HEK293 (cell line): ENCODE results near the gene PADI3.

Source experiments
- CTCF ChIA-PET: fragments of 350-600 bp; formaldehyde crosslinking; extraction: SDS; loops from one replicate; lab custom pipeline; 2021; ENCODE audit warnings: antibody characterized with exemption; lab: Yijun Ruan, JAX
- POLR2A ChIA-PET: fragments of 300-600 bp; formaldehyde crosslinking; extraction: SDS; loops from one replicate; lab custom pipeline; 2020; ENCODE audit warnings: antibody characterized with exemption, inconsistent platforms; lab: Yijun Ruan, JAX
- H3K27ac ChIP-seq: fragments of 200-500 bp; sonication (Bioruptor generic); 2 replicates; pipeline ENCODE4 v1.5.1; 2014; ENCODE audit warnings: low read depth, low read length, control low read depth, inconsistent platforms; ENCODE audit errors: extremely low read depth
- H3K36me3 ChIP-seq, 2 experiments: fragments of 200-500 bp in 1 of 2; sonication (Bioruptor generic) in 1 of 2; 1 replicate in 1 of 2; 2 replicates in 1 of 2; pipeline ENCODE4 v1.5.1; 2014 to 2017; ENCODE audit warnings: inconsistent platforms in 2 of 2, low read length in 2 of 2; ENCODE audit not compliant: control insufficient read depth in 2 of 2, insufficient read depth in 1 of 2
- H3K4me1 ChIP-seq: fragments of 200-500 bp; sonication (Bioruptor generic); 2 replicates; pipeline ENCODE4 v1.5.1; 2014; ENCODE audit warnings: mild to moderate bottlenecking, low read length, inconsistent platforms; ENCODE audit not compliant: control insufficient read depth, insufficient read depth
- H3K4me3 ChIP-seq: 2 replicates; pipeline ENCODE4 v1.5.1; 2011; ENCODE audit warnings: low read depth, mild to moderate bottlenecking, control low read depth, low read length, moderate library complexity
- H3K9me3 ChIP-seq: fragments of 200-500 bp; sonication (Bioruptor generic); 2 replicates; pipeline ENCODE4 v1.5.1; 2014; ENCODE audit warnings: low read depth, low read length, inconsistent platforms; ENCODE audit not compliant: control insufficient read depth, insufficient read depth
- EGR2 ChIP-seq: fragments of 450-650 bp; formaldehyde crosslinking; IDR thresholded peaks from 2 replicates; pipeline ENCODE4 v1.5.1; 2016; ENCODE audit warnings: low read depth, missing biosample characterization, missing genetic modification characterization
- GLI4 ChIP-seq: fragments of 450-650 bp; formaldehyde crosslinking; IDR thresholded peaks from 2 replicates; pipeline ENCODE4 v1.5.1; 2016; ENCODE audit warnings: missing biosample characterization, missing genetic modification characterization
- GLIS2 ChIP-seq: fragments of 450-650 bp; formaldehyde crosslinking; IDR thresholded peaks from 2 replicates; pipeline ENCODE4 v1.5.1; 2016; ENCODE audit warnings: missing biosample characterization, missing genetic modification characterization
- SCRT2 ChIP-seq: fragments of 450-650 bp; formaldehyde crosslinking; IDR thresholded peaks from 2 replicates; pipeline ENCODE4 v1.5.1; 2016; ENCODE audit warnings: missing biosample characterization, missing genetic modification characterization
- SP2 ChIP-seq: fragments of 450-650 bp; formaldehyde crosslinking; IDR thresholded peaks from 2 replicates; pipeline ENCODE4 v1.5.1; 2016; ENCODE audit warnings: missing biosample characterization, missing genetic modification characterization
- SP7 ChIP-seq: fragments of 450-650 bp; formaldehyde crosslinking; IDR thresholded peaks from 2 replicates; pipeline ENCODE4 v1.5.1; 2016; ENCODE audit warnings: missing biosample characterization, missing genetic modification characterization
- WT1 ChIP-seq: fragments of 450-650 bp; formaldehyde crosslinking; IDR thresholded peaks from 2 replicates; pipeline ENCODE4 v1.5.1; 2016; ENCODE audit warnings: missing biosample characterization, missing genetic modification characterization
- YY2 ChIP-seq: fragments of 450-650 bp; formaldehyde crosslinking; IDR thresholded peaks from 2 replicates; pipeline ENCODE4 v1.5.1; 2016; ENCODE audit warnings: missing biosample characterization, missing genetic modification characterization
- ZBTB17 ChIP-seq: fragments of 450-650 bp; formaldehyde crosslinking; IDR thresholded peaks from 2 replicates; pipeline ENCODE4 v1.5.1; 2016; ENCODE audit warnings: missing biosample characterization, missing genetic modification characterization
- ZFHX2 ChIP-seq: fragments of 450-650 bp; formaldehyde crosslinking; conservative IDR thresholded peaks from 2 replicates; pipeline ENCODE4 v1.5.1; 2016; ENCODE audit warnings: missing biosample characterization, missing genetic modification characterization
- ZNF341 ChIP-seq: fragments of 450-650 bp; formaldehyde crosslinking; IDR thresholded peaks from 2 replicates; pipeline ENCODE4; 2016; ENCODE audit warnings: low read depth, missing biosample characterization, missing genetic modification characterization
- ZNF391 ChIP-seq: fragments of 450-650 bp; formaldehyde crosslinking; IDR thresholded peaks from 2 replicates; pipeline ENCODE4 v1.5.1; 2016; ENCODE audit warnings: low read depth, missing biosample characterization, missing genetic modification characterization, borderline replicate concordance
- ZNF423 ChIP-seq: fragments of 450-650 bp; formaldehyde crosslinking; IDR thresholded peaks from 2 replicates; pipeline ENCODE4 v1.5.1; 2016; ENCODE audit warnings: missing biosample characterization, missing genetic modification characterization
- ZNF501 ChIP-seq: fragments of 450-650 bp; formaldehyde crosslinking; IDR thresholded peaks from 2 replicates; pipeline ENCODE4 v1.5.1; 2016; ENCODE audit warnings: missing biosample characterization, missing genetic modification characterization
- ZNF629 ChIP-seq: fragments of 450-650 bp; formaldehyde crosslinking; IDR thresholded peaks from 2 replicates; pipeline ENCODE4 v1.5.1; 2017; ENCODE audit warnings: missing biosample characterization, missing genetic modification characterization
- ZNF664 ChIP-seq: fragments of 450-650 bp; formaldehyde crosslinking; IDR thresholded peaks from 2 replicates; pipeline ENCODE4 v1.5.1; 2016; ENCODE audit warnings: missing biosample characterization, missing genetic modification characterization
- ZNF701 ChIP-seq: fragments of 450-650 bp; formaldehyde crosslinking; IDR thresholded peaks from 2 replicates; pipeline ENCODE4 v1.5.1; 2016; ENCODE audit warnings: missing biosample characterization, missing genetic modification characterization
- ZNF776 ChIP-seq: fragments of 450-650 bp; formaldehyde crosslinking; IDR thresholded peaks from 2 replicates; pipeline ENCODE4 v1.5.0; 2017; ENCODE audit warnings: missing biosample characterization, missing genetic modification characterization, borderline replicate concordance
- ZNF777 ChIP-seq: fragments of 450-650 bp; formaldehyde crosslinking; IDR thresholded peaks from 2 replicates; pipeline ENCODE4 v1.5.1; 2017; ENCODE audit warnings: missing biosample characterization, missing genetic modification characterization, borderline replicate concordance
- TF ChIP-seq, protein P1 (sequence below): fragments of 450-650 bp; formaldehyde crosslinking; IDR thresholded peaks from 2 replicates; pipeline ENCODE4 v1.5.1; 2016; ENCODE audit warnings: missing biosample characterization, missing genetic modification characterization
- TF ChIP-seq, protein P2 (sequence below): fragments of 450-650 bp; formaldehyde crosslinking; IDR thresholded peaks from 2 replicates; pipeline ENCODE4 v1.5.1; 2016; ENCODE audit warnings: missing biosample characterization, missing genetic modification characterization
- TF ChIP-seq, protein P3 (sequence below): fragments of 450-650 bp; formaldehyde crosslinking; optimal IDR thresholded peaks from 2 replicates; pipeline ENCODE3; 2016; ENCODE audit warnings: missing biosample characterization, mild to moderate bottlenecking, missing genetic modification characterization
- TF ChIP-seq, protein P4 (sequence below): fragments of 450-650 bp; formaldehyde crosslinking; IDR thresholded peaks from 2 replicates; pipeline ENCODE4 v1.5.1; 2016; ENCODE audit warnings: missing biosample characterization, missing genetic modification characterization

PADI3 gene

DNA sequence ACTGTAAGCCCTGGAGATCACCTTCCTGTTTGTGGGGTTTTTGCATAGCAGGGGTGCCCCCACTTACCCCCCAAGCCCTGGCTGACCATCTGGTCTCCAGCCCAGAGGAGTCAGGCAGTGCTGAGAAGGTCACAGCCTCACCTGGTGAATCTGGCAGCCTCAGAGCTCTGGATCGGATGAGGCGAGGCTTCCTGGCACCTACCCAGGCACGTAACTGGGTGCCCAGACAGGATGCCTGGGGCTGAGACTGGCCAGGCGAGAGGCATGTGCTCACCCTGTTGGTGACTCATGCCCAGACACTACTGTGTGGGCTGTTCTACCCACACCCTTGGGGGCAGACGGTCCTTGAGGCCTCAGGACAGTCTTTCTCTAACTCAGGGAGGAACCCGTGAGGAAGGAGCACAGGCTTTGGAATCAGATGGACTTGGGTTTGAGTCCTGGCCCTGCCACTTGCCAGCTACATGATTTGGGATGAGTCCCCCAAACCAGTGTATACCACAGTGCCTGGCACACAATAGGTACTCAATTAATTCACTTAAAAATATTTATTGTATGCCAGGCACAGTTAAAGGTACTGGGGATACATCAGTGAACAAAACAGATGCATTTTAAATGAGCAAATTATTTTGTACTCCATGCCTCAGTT lies 15.1 kb upstream of the PADI3 start (continued):
- TF ChIP-seq ZNF391 (tag by site-specific recombination) (peak; percentile 21; the same call in 1 of the 2 replicates), ZNF629 (tag by site-specific recombination) (peak; percentile 39), ZBTB17 (tag by site-specific recombination) (0 out of 2 replicates have a peak, but pooled peaks have one; percentile 10), SP7 (tag by site-specific recombination) (peak; percentile 55), GLI4 (tag by site-specific recombination) (no peak), GLIS2 (tag by site-specific recombination) (peak; percentile 83; the same call in 1 of the 2 replicates), EGR2 (peak; percentile 95), ZNF701 (tag by site-specific recombination) (no peak), ZNF501 (tag by site-specific recombination) (no peak; the same call in 1 of the 2 replicates), ZNF776 (tag by site-specific recombination) (no peak), WT1 (peak; percentile 16; the same call in 1 of the 2 replicates), SCRT2 (tag by site-specific recombination) (peak; percentile 64; the same call in 1 of the 2 replicates), ZNF777 (tag by site-specific recombination) (no peak), ZFHX2 (peak; percentile 98), ZNF423 (tag by site-specific recombination) (peak; percentile 47), ZNF341 (tag by site-specific recombination) (peak; percentile 66)
- TF ChIP-seq, protein P1, sequence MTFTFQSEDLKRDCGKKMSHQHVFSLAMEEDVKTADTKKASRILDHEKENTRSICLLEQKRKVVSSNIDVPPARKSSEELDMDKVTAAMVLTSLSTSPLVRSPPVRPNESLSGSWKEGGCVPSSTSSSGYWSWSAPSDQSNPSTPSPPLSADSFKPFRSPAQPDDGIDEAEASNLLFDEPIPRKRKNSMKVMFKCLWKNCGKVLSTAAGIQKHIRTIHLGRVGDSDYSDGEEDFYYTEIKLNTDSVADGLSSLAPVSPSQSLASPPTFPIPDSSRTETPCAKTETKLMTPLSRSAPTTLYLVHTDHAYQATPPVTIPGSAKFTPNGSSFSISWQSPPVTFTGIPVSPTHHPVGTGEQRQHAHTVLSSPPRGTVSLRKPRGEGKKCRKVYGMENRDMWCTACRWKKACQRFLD (tag by site-specific recombination) = no peak
- TF ChIP-seq, protein P2, sequence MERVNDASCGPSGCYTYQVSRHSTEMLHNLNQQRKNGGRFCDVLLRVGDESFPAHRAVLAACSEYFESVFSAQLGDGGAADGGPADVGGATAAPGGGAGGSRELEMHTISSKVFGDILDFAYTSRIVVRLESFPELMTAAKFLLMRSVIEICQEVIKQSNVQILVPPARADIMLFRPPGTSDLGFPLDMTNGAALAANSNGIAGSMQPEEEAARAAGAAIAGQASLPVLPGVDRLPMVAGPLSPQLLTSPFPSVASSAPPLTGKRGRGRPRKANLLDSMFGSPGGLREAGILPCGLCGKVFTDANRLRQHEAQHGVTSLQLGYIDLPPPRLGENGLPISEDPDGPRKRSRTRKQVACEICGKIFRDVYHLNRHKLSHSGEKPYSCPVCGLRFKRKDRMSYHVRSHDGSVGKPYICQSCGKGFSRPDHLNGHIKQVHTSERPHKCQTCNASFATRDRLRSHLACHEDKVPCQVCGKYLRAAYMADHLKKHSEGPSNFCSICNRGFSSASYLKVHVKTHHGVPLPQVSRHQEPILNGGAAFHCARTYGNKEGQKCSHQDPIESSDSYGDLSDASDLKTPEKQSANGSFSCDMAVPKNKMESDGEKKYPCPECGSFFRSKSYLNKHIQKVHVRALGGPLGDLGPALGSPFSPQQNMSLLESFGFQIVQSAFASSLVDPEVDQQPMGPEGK (tag by site-specific recombination) = peak; percentile 83
- TF ChIP-seq, protein P3, sequence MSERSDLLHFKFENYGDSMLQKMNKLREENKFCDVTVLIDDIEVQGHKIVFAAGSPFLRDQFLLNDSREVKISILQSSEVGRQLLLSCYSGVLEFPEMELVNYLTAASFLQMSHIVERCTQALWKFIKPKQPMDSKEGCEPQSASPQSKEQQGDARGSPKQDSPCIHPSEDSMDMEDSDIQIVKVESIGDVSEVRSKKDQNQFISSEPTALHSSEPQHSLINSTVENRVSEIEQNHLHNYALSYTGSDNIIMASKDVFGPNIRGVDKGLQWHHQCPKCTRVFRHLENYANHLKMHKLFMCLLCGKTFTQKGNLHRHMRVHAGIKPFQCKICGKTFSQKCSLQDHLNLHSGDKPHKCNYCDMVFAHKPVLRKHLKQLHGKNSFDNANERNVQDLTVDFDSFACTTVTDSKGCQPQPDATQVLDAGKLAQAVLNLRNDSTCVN (tag by site-specific recombination) = peak; percentile 20
- TF ChIP-seq, protein P4, sequence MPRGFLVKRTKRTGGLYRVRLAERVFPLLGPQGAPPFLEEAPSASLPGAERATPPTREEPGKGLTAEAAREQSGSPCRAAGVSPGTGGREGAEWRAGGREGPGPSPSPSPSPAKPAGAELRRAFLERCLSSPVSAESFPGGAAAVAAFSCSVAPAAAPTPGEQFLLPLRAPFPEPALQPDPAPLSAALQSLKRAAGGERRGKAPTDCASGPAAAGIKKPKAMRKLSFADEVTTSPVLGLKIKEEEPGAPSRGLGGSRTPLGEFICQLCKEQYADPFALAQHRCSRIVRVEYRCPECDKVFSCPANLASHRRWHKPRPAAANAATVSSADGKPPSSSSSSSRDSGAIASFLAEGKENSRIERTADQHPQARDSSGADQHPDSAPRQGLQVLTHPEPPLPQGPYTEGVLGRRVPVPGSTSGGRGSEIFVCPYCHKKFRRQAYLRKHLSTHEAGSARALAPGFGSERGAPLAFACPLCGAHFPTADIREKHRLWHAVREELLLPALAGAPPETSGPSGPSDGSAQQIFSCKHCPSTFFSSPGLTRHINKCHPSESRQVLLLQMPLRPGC (tag by site-specific recombination) = peak; percentile 31; the same call in 1 of the 2 replicates

DNA sequence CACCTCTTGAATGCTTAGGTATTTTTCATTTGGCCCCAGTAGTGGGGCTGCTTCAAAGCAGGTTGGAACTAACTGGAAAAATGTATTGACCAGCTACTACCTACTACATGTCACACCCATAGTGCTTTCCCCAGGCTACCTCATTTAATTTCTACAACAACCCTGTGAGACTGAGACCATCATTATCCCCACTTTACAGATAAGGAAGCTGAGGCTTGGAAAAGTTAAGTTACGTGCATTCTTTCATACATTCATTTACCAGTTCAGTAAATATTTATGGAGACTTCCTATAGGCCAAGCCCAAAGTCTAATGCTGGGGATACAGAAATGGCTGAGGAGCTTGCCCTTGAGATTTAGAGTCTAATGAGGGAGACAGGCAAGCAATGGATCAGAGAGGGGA lies 14.5 kb upstream of the PADI3 start:
- POLR2A ChIA-PET = interaction anchor here (0.5 to 3.2 kb wide), 5 partner anchors 22 to 109 kb away, joined by 3 to 12 read pairs (median 4); no protein-coding TSS in a partner anchor
- Histone ChIP-seq H3K4me3 (no peak overlapping the region), H3K4me1 (peaks cover 14% of the 10 kb centered on the region), H3K36me3 (no peaks in the 10 kb centered on the region), H3K9me3 (no peaks in the 10 kb centered on the region), H3K27ac (no peak overlapping the region)
- TF ChIP-seq YY2 (tag by site-specific recombination) = no peak
- no peak for TF ChIP-seq GLI4 (tag by site-specific recombination)
- peak; percentile 11; the same call in 1 of the 2 replicates for TF ChIP-seq ZNF664 (tag by site-specific recombination)
- no peak for TF ChIP-seq SP2
- CTCF ChIA-PET = interaction anchor here (1.1 to 11.3 kb wide), 6 partner anchors 22 to 136 kb away, joined by 3 to 281 read pairs (median 5); partner anchors contain the start of gene PADI2
